Upper lobe of left lung (tissue), 6 donors: ENCODE results near the gene ATP9B. TPM values are rescaled to one million over a fixed set of nuclear protein-coding genes. Genes with fewer than 3 reads are reported as not detected.

Experiments used
- ATAC-seq, 2 donors: fragments of 200-7000 bp; cut with Tn5 transposase; one replicate each; pipeline ENCODE4 v1.9.1; 2022; ENCODE audit warnings: mild to moderate bottlenecking in 2 of 2, moderate library complexity in 2 of 2; ENCODE audit not compliant: low FRiP score in 2 of 2
- DNase-seq, 2 donors: peaks; one replicate each; pipeline ENCODE4 v3.0.0-alpha.2; 2019 to 2020
- H3K27ac ChIP-seq, 4 donors: fragments of 200-600 bp; sonication (generic); one replicate each; pipeline ENCODE4 v1.5.1; 2016 to 2019
- H3K27me3 ChIP-seq, 4 donors: fragments of 200-600 bp; sonication (generic); one replicate each; pipeline ENCODE4 v1.5.1; 2017 to 2019
- H3K36me3 ChIP-seq, 4 donors: fragments of 200-600 bp; sonication (generic); one replicate each; pipeline ENCODE4 v1.5.1; 2016 to 2019
- H3K4me1 ChIP-seq, 4 donors: fragments of 200-600 bp; sonication (generic); one replicate each; pipeline ENCODE4 v1.5.1; 2018 to 2019
- H3K4me3 ChIP-seq, 4 donors: fragments of 200-600 bp; sonication (generic); one replicate each; pipeline ENCODE4 v1.5.1; 2017 to 2019; ENCODE audit warnings: mild to moderate bottlenecking in 2 of 4, moderate library complexity in 1 of 4
- H3K9me3 ChIP-seq, 4 donors: fragments of 200-600 bp; sonication (generic); one replicate each; pipeline ENCODE4 v1.5.1; 2018 to 2019
- CTCF ChIP-seq, 6 experiments: fragments of 450-650 bp in 4 of 6; fragments of 200-600 bp in 2 of 6; sonication (generic) in 2 of 6; IDR thresholded peaks; one replicate each; pipeline ENCODE4 v1.5.1; 2016 to 2019; ENCODE audit warnings: antibody characterized with exemption in 6 of 6
- EP300 ChIP-seq, 4 donors: sonication (generic); formaldehyde crosslinking; IDR thresholded peaks; one replicate each; pipeline ENCODE4 v1.5.1; 2017; ENCODE audit warnings: antibody characterized with exemption in 4 of 4, control low read depth in 2 of 4
- POLR2A ChIP-seq, 4 donors: fragments of 450-650 bp; IDR thresholded peaks; one replicate each; pipeline ENCODE4 v1.5.1; 2016 to 2017; ENCODE audit warnings: antibody characterized with exemption in 4 of 4, mild to moderate bottlenecking in 2 of 4
- POLR2AphosphoS5 ChIP-seq, 2 donors: sonication (generic); formaldehyde crosslinking; IDR thresholded peaks; one replicate each; pipeline ENCODE4 v1.5.1; 2017; ENCODE audit warnings: antibody characterized with exemption in 2 of 2
- WGBS, 2 donors: methylation state at CpG; one replicate each; pipeline ENCODE4 v1.1.5; 2017 to 2018; 5-methylcytosine and 5-hydroxymethylcytosine counted together
- total RNA-seq, 6 donors: library from RNA; depleted of rRNA in 4 of 6; stranded (reverse); fragments of >200 nt in 4 of 6; gene quantifications; one replicate each; pipeline versions ENCODE4 v1.1.0 to v1.2.1, GENCODE V29; 2016 to 2021
- donor health status: DM: no; HTN: no; CAD: no; lungs with moderate emphysema.
- donor health status: DM: no; HTN: yes; CAD: no; lungs with severe emphysema.

The ATP9B gene
- total RNA-seq, 6 donors from 2014 or later: 29.8 to 124 (median 49.2) TPM

GRCh38 chr18:79048245-79048632, 21.0 kb upstream of the ATP9B start:
- peak in 1 of 2 donors; percentile 15 for ATAC-seq
- Histone ChIP-seq H3K27ac (no peak overlapping the region), H3K4me3 (no peak overlapping the region), H3K9me3 (peaks cover 0 to 4% (median 0%) of the 10 kb centered on the region in 4 donors), H3K4me1 (no peaks in the 10 kb centered on the region), H3K27me3 (no peaks in the 10 kb centered on the region), H3K36me3 (no peaks in the 10 kb centered on the region)
- TF ChIP-seq POLR2A (IDR thresholded peaks at IDR 0.05) (no peak), POLR2AphosphoS5 (IDR thresholded peaks at IDR 0.05) (no peak), EP300 (IDR thresholded peaks at IDR 0.05) (no peak), CTCF (IDR thresholded peaks at IDR 0.05) (no peak)
- 83 to 96% methylated on average over 8 of the region's 8 CpGs for WGBS, 2 donors
- DNase-seq: no peak

- Histone ChIP-seq H3K27ac (no peak overlapping the region), H3K9me3 (peaks cover 0 to 4% (median 0%) of the 10 kb centered on the region in 4 donors), H3K4me1 (no peaks in the 10 kb centered on the region), H3K27me3 (no peaks in the 10 kb centered on the region), H3K4me3 (no peak overlapping the region), H3K36me3 (no peaks in the 10 kb centered on the region)
- WGBS, 2 donors: 72 to 95% methylated on average over 3 of the region's 3 CpGs
- ATAC-seq (no peak), DNase-seq (no peak)
- TF ChIP-seq POLR2A (IDR thresholded peaks at IDR 0.05) (no peak), POLR2AphosphoS5 (IDR thresholded peaks at IDR 0.05) (no peak), EP300 (IDR thresholded peaks at IDR 0.05) (no peak), CTCF (IDR thresholded peaks at IDR 0.05) (no peak)
Observed at GRCh38 chr18:79049506-79049905, 19.7 kb upstream of the ATP9B start.

- Histone ChIP-seq H3K4me3 (no peak overlapping the region), H3K27me3 (no peaks in the 10 kb centered on the region), H3K36me3 (no peaks in the 10 kb centered on the region), H3K9me3 (peaks cover 0 to 4% (median 0%) of the 10 kb centered on the region in 4 donors), H3K4me1 (no peaks in the 10 kb centered on the region), H3K27ac (no peak overlapping the region)
- TF ChIP-seq POLR2A (IDR thresholded peaks at IDR 0.05) (no peak), POLR2AphosphoS5 (IDR thresholded peaks at IDR 0.05) (no peak), CTCF (IDR thresholded peaks at IDR 0.05) (no peak), EP300 (IDR thresholded peaks at IDR 0.05) (no peak)
- ATAC-seq: no peak
- 88 to 89% methylated on average over 5 of the region's 5 CpGs for WGBS, 2 donors
- DNase-seq: no peak
Observed at GRCh38 chr18:79050005-79050404, 19.2 kb upstream of the ATP9B start.

- H3K4me1 ChIP-seq: no peaks in the 10 kb centered on the region
- no peak overlapping the region for H3K27ac ChIP-seq
- WGBS, 2 donors: 89 to 94% methylated on average over 5 to 9 of the region's 9 CpGs
- ATAC-seq: peak in 1 of 2 donors; percentile 9
- H3K9me3 ChIP-seq: no peaks in the 10 kb centered on the region
- no peaks in the 10 kb centered on the region for H3K36me3 ChIP-seq
- no peak for TF ChIP-seq CTCF (IDR thresholded peaks at IDR 0.05)
- no peak for TF ChIP-seq POLR2AphosphoS5 (IDR thresholded peaks at IDR 0.05)
- TF ChIP-seq POLR2A (IDR thresholded peaks at IDR 0.05): no peak
- TF ChIP-seq EP300 (IDR thresholded peaks at IDR 0.05): no peak
- H3K27me3 ChIP-seq: no peaks in the 10 kb centered on the region
- H3K4me3 ChIP-seq: no peak overlapping the region
- DNase-seq: no peak
Observed at GRCh38 chr18:79056827-79057367, 12.3 kb upstream of the ATP9B start.

- Histone ChIP-seq H3K4me3 (no peak overlapping the region), H3K36me3 (no peaks in the 10 kb centered on the region), H3K27ac (no peak overlapping the region), H3K9me3 (no peaks in the 10 kb centered on the region), H3K4me1 (no peaks in the 10 kb centered on the region), H3K27me3 (no peaks in the 10 kb centered on the region)
- ATAC-seq (no peak), DNase-seq (no peak)
- WGBS, 2 donors: 86 to 87% methylated on average over 2 of the region's 2 CpGs
- TF ChIP-seq POLR2AphosphoS5 (IDR thresholded peaks at IDR 0.05) (no peak), CTCF (IDR thresholded peaks at IDR 0.05) (no peak)
Observed at GRCh38 chr18:79058007-79058406, 11.2 kb upstream of the ATP9B start.
